ENCODE measurements around the gene XXYLT1.

Gene XXYLT1

DNA sequence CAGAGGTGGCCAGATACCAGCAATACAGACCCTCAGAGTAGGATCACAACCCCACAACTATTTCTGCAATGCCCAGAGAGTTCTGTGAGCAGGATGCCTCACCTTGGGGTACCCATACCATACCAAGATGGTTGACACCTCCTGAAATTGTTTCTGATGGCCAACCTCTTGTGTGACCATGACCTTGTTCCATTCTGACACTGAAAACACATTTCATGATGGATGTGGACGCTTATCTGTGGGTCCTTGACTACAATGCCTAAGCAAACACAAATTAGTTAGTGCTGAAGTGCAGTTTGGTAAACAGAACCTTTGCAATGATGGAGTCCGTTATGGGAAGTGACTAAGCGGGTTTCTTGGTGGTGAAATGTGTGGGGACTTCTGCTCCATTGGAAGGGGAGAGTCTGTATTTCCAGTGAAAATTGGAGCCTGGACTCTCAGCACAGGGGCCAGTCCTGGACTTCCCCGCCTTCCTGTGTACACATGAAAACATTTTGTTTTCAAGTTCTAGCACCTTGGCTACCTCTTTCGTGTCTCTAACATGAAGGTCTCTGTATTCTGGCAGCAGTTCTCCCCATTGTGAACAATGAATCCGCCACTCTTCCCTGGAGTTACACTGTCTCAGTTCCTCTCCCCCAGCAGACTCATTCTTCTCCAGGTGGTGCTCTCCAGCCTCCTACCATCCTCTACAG, 106.2 kb downstream of the XXYLT1 start:
- DNase-seq, result no peak

- DNase-seq, result no peak
Measured at GRCh38 chr3:195163719-195164572, 107.0 kb downstream of the XXYLT1 start.

- DNase-seq, result no peak
Measured at GRCh38 chr3:195162816-195163215, 108.1 kb downstream of the XXYLT1 start.

DNA sequence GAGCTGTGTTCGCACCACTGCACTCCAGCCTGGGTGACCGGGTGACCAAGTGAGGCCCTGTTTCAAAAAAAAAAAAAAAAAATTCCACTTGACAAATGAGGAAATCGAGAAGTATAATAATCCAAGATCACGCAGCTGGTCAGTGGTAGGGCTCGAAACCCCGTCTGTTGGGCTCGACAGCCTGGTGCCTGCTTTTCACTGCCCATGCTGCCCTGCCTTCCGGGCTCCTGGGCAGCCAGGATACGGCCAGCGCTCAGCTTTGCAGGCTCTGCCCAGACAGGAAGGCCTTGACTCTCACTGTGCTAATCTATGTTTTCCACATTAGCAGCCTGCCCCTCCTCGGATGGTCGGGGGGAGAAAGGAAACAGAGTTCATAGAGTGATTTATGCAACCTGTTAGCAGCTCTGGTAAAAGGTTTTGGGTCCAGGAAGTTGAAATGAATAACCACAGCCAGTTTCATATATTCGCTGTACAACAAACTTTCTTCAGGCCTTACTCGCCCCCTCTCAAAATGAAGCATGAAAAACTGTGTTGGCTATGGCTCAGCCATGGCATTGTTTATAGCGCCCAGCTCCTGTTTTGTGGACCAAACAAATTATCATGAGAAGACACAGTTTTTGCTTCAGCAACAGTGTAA, 108.8 kb downstream of the XXYLT1 start:
- DNase-seq, result no peak

GRCh38 chr3:195160908-195161434, 110.0 kb downstream of the XXYLT1 start:
- no peak for DNase-seq

DNA sequence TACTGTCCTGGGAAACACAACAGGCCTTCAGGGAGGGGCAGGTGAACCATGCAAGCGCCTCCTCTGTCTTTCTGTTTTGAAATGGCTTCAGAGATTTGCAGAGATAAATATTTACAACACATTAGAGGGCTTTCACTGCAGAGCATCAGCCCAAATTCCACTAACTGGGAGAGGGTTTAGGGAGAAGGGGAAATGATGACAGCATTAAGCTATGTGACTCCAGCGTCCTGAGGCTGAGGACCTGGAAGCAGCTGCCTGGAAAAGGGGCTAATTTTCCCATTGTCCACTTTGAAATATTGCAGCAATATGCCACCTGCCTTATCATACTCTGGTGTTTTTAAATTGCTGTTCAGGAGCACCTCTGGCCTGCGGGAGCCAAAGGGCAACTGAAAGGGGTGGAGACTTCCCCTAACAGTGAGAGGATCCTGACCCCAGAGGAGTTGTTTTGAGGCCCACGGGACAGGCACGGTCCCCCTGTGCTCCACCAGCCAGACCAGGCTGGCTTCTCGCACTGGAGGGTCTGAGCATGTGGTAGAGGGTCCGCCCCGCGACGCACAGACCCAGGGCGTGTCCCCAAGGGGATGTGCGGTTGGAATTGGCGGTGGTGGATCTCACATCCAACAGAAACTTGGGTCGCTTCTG, 110.6 kb downstream of the XXYLT1 start:
- DNase-seq, result no peak

DNA sequence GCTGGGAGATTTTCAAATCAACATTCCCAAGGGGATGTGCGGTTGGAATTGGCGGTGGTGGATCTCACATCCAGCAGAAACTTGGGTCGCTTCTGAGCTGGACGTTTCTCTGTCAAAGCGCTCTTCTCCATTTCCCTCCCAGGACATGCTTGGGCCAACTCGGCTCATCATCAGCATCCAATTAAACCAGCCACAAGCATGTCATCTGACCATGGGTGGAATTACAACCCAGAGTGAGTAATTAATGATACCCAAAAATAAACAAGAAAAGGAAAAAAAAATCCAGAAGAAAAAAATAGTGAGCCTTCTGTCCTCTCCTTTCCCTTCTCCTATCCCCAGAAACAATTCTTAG, 111.2 kb downstream of the XXYLT1 start:
- no peak for DNase-seq

DNA sequence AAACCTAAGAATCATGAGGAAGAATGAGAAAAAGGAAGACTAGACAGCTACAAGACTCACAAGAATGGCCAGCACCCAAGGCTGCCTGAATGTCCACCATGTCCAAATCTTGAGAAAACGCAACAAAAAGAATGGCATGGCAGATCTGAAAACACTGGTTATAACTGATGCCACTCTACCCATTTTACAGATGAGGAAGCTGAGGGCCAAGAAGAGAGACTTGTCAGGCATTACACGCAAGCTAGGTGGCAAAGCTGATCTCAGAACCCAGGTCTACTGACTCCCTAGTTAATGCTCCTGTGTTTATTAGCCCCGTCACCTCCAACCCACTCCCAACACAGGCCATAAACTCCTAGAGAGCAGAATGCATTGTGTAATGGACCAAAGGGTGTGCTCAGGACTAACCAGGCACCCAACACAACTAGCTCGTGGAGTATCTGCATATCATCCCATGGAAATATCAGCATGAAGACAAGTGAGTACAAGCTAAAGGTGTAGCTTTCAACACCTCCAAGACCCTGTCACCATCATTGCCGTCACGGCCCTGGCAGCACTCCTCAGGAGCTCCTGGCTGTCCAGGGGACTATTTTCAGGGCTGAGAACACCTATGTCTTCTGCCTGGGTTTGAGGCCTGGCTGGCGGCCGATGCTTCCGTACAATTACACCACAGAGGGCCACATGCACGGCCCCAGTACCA, 111.7 kb downstream of the XXYLT1 start:
- no peak for DNase-seq

DNA sequence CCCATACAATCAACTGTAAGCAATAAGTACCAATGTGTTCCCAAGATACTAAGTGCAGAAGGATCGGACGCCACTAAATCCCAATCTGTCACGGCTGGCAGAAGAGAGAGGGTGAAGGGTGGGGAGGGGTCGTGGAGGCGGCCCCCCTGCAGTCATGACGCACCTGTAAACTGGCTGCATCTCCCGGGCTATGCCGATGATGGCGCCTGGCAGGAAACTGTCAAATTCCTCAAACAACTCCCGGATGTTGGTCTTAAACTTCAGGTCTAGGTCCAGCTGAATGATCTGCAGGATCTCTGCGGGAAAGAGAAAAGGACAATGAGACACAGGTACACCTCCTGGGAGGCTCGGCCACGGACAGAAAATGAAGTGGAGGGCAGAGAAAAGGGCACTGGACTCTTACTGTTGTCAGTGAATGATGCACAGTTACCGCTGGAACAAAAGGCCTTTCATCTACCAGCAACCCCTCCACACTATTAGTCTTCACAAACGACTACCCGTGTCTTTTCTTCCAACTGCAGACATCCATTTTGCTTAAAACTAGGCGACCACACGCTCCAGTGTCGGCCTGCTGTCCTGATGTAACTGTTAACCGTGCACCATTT, 114.6 kb downstream of the XXYLT1 start:
- no peak for DNase-seq

DNA sequence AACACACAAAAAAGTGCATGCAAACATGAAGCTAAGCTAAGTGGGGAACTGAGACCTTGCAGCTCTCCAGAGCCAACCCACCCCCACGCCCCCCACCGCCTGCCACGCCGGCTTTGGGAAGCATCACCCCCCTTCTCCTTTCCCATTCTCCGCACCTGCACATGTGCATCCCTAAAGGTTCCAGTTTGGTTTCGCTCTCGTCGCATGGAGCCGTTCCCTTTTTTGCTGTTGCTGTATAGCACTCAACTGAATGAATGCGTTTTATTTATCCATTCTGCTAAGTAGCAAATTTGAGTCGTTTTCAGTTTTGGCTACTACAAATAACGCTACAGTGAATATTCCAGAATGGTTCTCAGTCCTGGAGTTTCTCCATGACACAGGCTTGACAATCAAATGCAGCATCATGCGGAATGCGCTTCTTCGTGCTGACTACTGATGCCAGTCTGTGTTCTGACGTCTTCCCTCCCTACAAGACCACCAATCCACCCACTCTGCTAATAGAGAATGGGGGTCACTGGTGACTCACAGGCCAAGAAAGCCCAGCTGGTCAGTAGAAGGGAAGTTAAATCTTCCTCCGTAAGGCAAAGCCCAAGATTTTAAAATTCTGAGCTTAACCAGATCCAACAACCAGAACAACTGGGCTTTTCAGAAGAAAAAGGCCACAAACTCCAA, 115.3 kb downstream of the XXYLT1 start:
- no peak for DNase-seq

DNA sequence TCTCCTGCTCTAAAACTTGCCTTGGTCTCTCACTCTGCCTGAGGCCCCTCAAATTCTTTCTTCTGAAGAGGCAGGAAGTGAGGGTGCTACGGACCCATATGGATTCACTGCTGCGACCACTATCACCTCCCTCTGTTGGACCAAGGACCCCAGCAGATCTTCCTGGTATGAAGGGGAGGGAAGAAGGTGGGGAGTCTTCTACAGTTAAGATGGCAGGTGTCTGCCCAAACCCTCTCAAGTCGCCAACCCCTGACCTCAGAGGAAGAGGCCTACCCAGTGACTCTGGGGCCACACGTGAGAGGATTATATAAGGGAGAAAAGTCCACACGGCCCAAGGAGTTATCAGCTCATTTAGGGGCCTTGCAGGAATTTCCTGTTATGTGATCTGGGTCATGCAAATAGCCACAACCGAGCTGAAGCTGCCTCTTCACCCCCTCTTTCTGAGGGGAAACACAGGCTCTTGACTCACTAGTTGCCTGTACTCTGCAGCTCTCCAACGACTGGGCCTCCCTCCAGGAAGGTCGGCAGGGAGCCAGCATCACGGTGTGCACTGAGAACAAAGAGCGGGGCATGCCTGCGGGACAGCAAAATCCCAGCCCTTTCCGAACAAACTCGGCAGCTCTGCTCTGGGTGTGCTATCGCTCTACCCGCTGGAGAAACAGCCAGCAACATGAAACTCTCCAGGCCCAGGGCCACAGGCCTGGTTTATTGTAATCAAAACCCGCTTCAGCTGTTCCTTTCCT, 116.0 kb downstream of the XXYLT1 start:
- DNase-seq, result peak; percentile 49

DNA sequence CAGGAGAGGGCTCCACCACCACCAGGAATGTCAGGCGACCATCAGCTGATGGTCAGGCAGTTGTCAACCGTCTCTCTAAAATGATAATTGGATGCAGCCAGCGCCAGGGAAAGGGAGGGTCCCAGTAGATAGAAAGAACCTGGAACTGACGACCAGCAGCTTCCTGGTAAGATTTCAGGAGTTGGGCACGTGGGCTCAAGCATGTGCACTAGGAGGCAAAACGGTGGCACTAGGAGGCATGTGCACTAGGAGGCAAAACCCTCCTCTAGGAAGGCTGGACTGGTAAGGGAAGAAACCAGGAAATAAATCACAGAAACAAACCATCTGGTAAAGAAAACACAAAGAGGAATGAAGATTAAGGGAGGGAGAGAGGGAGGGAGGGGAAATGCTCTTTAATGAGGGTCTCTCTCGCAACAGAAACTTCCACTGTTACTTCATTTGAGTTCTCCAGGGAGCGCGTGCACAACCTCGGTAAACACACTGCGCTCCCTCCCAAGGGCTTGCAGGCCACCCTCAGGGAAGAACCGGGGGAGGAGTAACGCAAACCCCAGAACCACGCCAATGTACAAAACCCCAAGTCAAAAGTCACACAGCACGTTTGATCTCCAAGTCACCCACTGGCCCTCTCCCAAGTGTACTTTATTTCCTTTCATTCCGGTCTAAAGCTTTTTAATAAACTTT, 116.7 kb downstream of the XXYLT1 start:
- DNase-seq, result no peak

DNA sequence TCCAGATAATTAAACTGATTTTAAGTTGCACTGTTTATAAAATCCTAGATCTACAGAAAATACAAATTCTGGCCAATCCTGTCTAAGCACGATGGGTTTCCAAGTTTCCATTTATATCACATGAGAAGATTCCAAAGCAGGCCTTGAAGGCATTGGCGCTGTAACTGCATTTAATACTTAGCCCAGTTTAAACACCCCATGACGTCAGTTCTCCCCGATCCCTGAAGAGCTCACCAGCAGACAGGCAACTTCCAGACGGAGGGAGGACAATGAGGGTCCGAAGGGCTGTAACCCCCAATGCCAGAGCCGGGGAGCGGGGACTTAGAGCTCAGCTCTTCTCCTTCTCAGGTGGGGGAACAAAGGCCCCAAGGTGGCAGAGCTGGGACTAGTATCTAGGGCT, 117.3 kb downstream of the XXYLT1 start:
- DNase-seq, result no peak

DNA sequence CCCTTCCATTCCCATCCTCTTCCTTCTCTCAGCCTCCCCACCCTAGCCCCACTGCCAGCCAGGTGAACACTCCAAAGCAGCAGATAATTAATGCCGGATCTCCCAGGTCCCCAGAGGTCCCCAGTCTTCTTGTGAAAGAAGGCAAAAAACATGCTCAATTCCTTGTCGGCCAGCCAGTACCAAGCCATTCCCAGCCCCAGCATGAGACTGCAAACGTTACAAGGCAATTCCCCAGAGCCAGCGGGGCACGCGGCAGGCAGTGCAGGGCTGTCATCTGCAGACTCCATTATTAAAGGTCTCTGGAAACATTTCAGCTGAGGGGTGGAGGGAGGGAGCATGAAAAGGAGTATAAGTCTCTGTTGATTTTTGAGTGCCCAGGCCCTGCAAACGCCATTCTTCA, 117.8 kb downstream of the XXYLT1 start:
- DNase-seq, result no peak

DNA sequence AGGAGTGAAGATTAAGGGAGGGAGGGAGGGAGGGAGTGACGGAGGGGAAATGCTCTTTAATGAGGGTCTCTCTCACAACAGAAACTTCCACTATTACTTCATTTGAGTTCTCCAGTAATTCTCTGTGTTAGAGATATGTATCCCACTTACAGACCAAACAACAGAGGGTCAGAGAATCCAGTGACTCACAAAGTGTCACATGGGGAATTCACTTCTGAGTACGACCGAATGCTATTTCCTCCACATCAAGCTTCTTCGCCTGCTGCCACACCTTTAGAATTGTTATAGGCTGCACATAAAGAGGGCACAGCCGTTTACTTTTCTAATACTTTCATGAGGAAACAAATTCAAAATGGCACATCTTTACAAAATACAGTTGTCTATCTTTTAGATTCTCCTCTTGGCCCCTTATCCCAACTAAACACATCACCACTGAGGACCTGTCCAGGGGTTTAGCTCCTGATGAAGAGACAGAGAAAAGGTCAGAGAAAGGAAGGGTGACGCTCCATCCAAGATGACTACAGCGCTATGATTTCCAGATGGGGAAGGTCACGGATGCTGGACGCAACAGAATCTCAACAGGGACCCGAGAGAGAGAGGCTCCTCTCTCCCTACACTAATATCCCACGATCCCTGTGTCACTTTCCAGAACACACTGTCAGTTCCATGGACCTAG, 119.0 kb downstream of the XXYLT1 start:
- DNase-seq, result no peak

DNA sequence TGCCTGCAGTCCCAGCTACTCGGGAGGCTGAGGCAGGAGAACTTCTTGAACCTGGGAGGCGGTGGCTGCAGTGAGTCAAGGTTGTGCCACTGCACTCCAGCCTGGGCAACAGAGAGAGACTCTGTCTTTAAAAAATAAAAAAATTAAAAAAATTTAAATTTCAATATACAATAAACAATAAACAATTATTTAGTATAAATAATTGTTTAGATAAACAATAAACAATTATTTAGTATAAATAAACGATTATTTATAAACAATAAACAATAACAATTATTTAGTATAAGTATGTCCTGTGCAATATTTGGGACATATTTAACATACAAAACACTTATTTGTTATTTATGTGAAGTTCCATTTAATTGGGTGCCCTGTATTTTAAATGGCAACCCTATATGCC, 119.6 kb downstream of the XXYLT1 start:
- no peak for DNase-seq

- DNase-seq, result no peak
Measured at GRCh38 chr3:195150181-195151118, 120.5 kb downstream of the XXYLT1 start.

- DNase-seq, result no peak
Measured at GRCh38 chr3:195149292-195150030, 121.5 kb downstream of the XXYLT1 start.
